ENCODE data around the gene PINK1.

- TF ChIP-seq POLR2AphosphoS5 (IDR thresholded peaks at IDR 0.05; ENCODE audit: borderline replicate concordance, low read depth, low read length): no peak
- no peak for TF ChIP-seq EZH2 (IDR thresholded peaks at IDR 0.05)
- TF ChIP-seq FOXP2 (optimal IDR thresholded peaks at IDR 0.05; ENCODE audit: control extremely low read depth, extremely low read length, insufficient read depth): no peak
Observed at GRCh38 chr1:20588634-20589225, 44.5 kb upstream of the PINK1 start, which contains the start of gene CDA.
